Measurements from ENCODE around the gene EGFR.

Gene EGFR

DNA sequence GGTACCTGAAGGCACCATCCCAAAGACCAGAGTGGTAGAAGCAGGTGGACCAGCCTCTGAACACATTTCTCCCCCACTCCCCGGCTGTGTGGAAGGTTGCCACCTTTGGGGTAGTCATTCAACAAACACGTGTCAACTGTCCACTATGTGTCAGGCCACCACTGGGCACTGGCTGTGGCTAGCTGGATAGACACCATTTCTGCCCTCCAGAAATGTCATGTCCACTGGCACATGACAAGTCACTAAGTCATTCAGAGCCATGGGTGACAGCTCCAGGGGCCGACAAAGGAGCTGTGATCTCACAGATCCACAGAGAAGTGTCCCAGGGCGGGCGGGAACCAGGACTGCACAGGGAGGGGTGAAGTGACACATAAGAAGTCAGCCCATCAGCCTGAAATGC is 99.6 kb downstream of the EGFR start (continued):
- TF ChIP-seq ARNTL (CRISPR knock-in tag; IDR thresholded peaks at IDR 0.05; ENCODE audit: borderline replicate concordance, low read depth): no peak
- TF ChIP-seq, protein P1, sequence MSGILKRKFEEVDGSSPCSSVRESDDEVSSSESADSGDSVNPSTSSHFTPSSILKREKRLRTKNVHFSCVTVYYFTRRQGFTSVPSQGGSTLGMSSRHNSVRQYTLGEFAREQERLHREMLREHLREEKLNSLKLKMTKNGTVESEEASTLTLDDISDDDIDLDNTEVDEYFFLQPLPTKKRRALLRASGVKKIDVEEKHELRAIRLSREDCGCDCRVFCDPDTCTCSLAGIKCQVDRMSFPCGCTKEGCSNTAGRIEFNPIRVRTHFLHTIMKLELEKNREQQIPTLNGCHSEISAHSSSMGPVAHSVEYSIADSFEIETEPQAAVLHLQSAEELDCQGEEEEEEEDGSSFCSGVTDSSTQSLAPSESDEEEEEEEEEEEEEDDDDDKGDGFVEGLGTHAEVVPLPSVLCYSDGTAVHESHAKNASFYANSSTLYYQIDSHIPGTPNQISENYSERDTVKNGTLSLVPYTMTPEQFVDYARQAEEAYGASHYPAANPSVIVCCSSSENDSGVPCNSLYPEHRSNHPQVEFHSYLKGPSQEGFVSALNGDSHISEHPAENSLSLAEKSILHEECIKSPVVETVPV (CRISPR knock-in tag; IDR thresholded peaks at IDR 0.05): no peak

DNA sequence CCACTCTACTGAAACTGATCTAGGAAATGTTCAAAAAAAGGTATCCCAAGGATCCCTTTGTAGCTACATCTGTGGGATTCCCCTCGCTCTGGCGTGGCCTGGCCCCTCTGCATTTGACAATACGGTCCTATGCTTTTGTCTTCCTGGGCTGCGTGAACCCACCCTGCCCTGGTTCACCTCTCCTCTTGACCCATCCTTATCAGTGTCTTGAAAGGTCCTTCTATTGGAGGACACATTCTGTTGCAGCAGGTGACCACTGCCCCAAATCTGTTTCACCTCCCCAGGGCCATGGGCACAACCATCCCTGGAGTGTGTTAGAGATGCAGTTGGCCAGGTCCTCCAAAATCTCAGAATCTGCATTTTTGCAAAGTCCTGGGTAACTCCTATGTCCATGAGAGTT is 100.8 kb downstream of the EGFR start:
- ATAC-seq: no peak
- no peak for TF ChIP-seq ISL1 (CRISPR knock-in tag; IDR thresholded peaks at IDR 0.05)
- no peak for TF ChIP-seq BACH2 (CRISPR knock-in tag; IDR thresholded peaks at IDR 0.05; ENCODE audit: borderline replicate concordance)
- TF ChIP-seq ZFP30 (CRISPR knock-in tag; IDR thresholded peaks at IDR 0.05): no peak
- TF ChIP-seq OSR1 (CRISPR knock-in tag; IDR thresholded peaks at IDR 0.05): no peak
- TF ChIP-seq ZNF8 (CRISPR knock-in tag; IDR thresholded peaks at IDR 0.05): no peak
- TF ChIP-seq, protein P2, sequence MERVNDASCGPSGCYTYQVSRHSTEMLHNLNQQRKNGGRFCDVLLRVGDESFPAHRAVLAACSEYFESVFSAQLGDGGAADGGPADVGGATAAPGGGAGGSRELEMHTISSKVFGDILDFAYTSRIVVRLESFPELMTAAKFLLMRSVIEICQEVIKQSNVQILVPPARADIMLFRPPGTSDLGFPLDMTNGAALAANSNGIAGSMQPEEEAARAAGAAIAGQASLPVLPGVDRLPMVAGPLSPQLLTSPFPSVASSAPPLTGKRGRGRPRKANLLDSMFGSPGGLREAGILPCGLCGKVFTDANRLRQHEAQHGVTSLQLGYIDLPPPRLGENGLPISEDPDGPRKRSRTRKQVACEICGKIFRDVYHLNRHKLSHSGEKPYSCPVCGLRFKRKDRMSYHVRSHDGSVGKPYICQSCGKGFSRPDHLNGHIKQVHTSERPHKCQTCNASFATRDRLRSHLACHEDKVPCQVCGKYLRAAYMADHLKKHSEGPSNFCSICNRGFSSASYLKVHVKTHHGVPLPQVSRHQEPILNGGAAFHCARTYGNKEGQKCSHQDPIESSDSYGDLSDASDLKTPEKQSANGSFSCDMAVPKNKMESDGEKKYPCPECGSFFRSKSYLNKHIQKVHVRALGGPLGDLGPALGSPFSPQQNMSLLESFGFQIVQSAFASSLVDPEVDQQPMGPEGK (CRISPR knock-in tag; IDR thresholded peaks at IDR 0.05; ENCODE audit: borderline replicate concordance): no peak
- TF ChIP-seq ZNF565 (CRISPR knock-in tag; conservative IDR thresholded peaks at IDR 0.05; ENCODE audit: low read depth): no peak
- TF ChIP-seq RARB (CRISPR knock-in tag; IDR thresholded peaks at IDR 0.05): no peak
- no peak for TF ChIP-seq PPARA (CRISPR knock-in tag; IDR thresholded peaks at IDR 0.05; ENCODE audit: borderline replicate concordance)
- no peak for TF ChIP-seq TCF4 (CRISPR knock-in tag; IDR thresholded peaks at IDR 0.05; ENCODE audit: borderline replicate concordance)
- no peak for TF ChIP-seq ZNF70 (CRISPR knock-in tag; IDR thresholded peaks at IDR 0.05)
- no peak for TF ChIP-seq ZC3H10 (CRISPR knock-in tag; IDR thresholded peaks at IDR 0.05)
- no peak for TF ChIP-seq CSDC2 (CRISPR knock-in tag; IDR thresholded peaks at IDR 0.05)
- no peak for TF ChIP-seq SNAI2 (CRISPR knock-in tag; IDR thresholded peaks at IDR 0.05)
- TF ChIP-seq ESRRG (CRISPR knock-in tag; IDR thresholded peaks at IDR 0.05): no peak
- TF ChIP-seq TOX (CRISPR knock-in tag; IDR thresholded peaks at IDR 0.05; ENCODE audit: borderline replicate concordance): no peak
- TF ChIP-seq, protein P3, sequence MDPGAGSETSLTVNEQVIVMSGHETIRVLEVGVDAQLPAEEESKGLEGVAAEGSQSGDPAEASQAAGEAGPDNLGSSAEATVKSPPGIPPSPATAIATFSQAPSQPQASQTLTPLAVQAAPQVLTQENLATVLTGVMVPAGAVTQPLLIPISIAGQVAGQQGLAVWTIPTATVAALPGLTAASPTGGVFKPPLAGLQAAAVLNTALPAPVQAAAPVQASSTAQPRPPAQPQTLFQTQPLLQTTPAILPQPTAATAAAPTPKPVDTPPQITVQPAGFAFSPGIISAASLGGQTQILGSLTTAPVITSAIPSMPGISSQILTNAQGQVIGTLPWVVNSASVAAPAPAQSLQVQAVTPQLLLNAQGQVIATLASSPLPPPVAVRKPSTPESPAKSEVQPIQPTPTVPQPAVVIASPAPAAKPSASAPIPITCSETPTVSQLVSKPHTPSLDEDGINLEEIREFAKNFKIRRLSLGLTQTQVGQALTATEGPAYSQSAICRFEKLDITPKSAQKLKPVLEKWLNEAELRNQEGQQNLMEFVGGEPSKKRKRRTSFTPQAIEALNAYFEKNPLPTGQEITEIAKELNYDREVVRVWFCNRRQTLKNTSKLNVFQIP (CRISPR knock-in tag; IDR thresholded peaks at IDR 0.05; ENCODE audit: borderline replicate concordance, low read depth): no peak
- TF ChIP-seq, protein P4, sequence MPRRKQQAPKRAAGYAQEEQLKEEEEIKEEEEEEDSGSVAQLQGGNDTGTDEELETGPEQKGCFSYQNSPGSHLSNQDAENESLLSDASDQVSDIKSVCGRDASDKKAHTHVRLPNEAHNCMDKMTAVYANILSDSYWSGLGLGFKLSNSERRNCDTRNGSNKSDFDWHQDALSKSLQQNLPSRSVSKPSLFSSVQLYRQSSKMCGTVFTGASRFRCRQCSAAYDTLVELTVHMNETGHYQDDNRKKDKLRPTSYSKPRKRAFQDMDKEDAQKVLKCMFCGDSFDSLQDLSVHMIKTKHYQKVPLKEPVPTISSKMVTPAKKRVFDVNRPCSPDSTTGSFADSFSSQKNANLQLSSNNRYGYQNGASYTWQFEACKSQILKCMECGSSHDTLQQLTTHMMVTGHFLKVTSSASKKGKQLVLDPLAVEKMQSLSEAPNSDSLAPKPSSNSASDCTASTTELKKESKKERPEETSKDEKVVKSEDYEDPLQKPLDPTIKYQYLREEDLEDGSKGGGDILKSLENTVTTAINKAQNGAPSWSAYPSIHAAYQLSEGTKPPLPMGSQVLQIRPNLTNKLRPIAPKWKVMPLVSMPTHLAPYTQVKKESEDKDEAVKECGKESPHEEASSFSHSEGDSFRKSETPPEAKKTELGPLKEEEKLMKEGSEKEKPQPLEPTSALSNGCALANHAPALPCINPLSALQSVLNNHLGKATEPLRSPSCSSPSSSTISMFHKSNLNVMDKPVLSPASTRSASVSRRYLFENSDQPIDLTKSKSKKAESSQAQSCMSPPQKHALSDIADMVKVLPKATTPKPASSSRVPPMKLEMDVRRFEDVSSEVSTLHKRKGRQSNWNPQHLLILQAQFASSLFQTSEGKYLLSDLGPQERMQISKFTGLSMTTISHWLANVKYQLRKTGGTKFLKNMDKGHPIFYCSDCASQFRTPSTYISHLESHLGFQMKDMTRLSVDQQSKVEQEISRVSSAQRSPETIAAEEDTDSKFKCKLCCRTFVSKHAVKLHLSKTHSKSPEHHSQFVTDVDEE (CRISPR knock-in tag; IDR thresholded peaks at IDR 0.05): no peak
- TF ChIP-seq GLIS3 (CRISPR knock-in tag; IDR thresholded peaks at IDR 0.05): no peak
- no peak for TF ChIP-seq ARNTL (CRISPR knock-in tag; IDR thresholded peaks at IDR 0.05; ENCODE audit: borderline replicate concordance, low read depth)

DNA sequence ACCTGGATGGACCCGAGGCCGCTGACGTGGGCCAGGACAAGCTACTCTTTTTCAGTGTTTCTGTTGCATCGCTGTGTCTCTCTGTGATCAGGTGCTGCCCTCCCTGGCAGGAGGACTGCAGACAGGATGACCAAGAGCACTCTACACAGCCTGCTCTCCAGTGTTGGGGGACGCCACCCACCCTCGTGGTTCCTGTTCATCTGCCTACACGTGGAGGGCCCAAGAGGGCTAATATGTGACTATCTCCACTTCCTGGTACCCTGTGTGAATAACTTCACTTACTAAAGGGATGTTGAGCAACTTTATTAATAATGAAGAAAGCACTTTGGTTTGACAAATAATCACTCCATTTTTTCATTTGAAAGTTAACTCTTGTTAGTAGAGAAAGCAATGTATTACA is 101.3 kb downstream of the EGFR start:
- ATAC-seq: no peak
- no peak for TF ChIP-seq OSR1 (CRISPR knock-in tag; IDR thresholded peaks at IDR 0.05)
- TF ChIP-seq ZNF565 (CRISPR knock-in tag; conservative IDR thresholded peaks at IDR 0.05; ENCODE audit: low read depth): no peak
- TF ChIP-seq, protein P1 (CRISPR knock-in tag; IDR thresholded peaks at IDR 0.05): no peak
- TF ChIP-seq TOX (CRISPR knock-in tag; IDR thresholded peaks at IDR 0.05; ENCODE audit: borderline replicate concordance): no peak
- no peak for TF ChIP-seq RARB (CRISPR knock-in tag; IDR thresholded peaks at IDR 0.05)
- TF ChIP-seq, protein P2 (CRISPR knock-in tag; IDR thresholded peaks at IDR 0.05; ENCODE audit: borderline replicate concordance): no peak
- TF ChIP-seq ISL1 (CRISPR knock-in tag; IDR thresholded peaks at IDR 0.05): no peak
- no peak for TF ChIP-seq ARNTL (CRISPR knock-in tag; IDR thresholded peaks at IDR 0.05; ENCODE audit: borderline replicate concordance, low read depth)
- TF ChIP-seq, protein P3 (CRISPR knock-in tag; IDR thresholded peaks at IDR 0.05; ENCODE audit: borderline replicate concordance, low read depth): no peak
- no peak for TF ChIP-seq ZFP30 (CRISPR knock-in tag; IDR thresholded peaks at IDR 0.05)
- no peak for TF ChIP-seq ZFP3 (CRISPR knock-in tag; IDR thresholded peaks at IDR 0.05)
- no peak for TF ChIP-seq ZNF8 (CRISPR knock-in tag; IDR thresholded peaks at IDR 0.05)
- TF ChIP-seq PPARA (CRISPR knock-in tag; IDR thresholded peaks at IDR 0.05; ENCODE audit: borderline replicate concordance): no peak
- TF ChIP-seq, protein P5, sequence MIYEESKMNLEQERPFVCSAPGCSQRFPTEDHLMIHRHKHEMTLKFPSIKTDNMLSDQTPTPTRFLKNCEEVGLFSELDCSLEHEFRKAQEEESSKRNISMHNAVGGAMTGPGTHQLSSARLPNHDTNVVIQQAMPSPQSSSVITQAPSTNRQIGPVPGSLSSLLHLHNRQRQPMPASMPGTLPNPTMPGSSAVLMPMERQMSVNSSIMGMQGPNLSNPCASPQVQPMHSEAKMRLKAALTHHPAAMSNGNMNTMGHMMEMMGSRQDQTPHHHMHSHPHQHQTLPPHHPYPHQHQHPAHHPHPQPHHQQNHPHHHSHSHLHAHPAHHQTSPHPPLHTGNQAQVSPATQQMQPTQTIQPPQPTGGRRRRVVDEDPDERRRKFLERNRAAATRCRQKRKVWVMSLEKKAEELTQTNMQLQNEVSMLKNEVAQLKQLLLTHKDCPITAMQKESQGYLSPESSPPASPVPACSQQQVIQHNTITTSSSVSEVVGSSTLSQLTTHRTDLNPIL (CRISPR knock-in tag; IDR thresholded peaks at IDR 0.05; ENCODE audit: low read depth): no peak
- TF ChIP-seq ESRRG (CRISPR knock-in tag; IDR thresholded peaks at IDR 0.05): no peak
- TF ChIP-seq ZNF70 (CRISPR knock-in tag; IDR thresholded peaks at IDR 0.05): no peak

Data from SK-N-SH treated with all-trans-retinoic acid at 6 μM for 48 hours (cell line).